G401.6 (cell line): ENCODE results near the gene LRRC46.

Experiments
- FAIRE-seq: peaks from 2 replicates; lab custom pipeline; 2012; peaks lifted over from hg19 to GRCh38; lab: Jason Lieb, UNC

Gene LRRC46, protein sequence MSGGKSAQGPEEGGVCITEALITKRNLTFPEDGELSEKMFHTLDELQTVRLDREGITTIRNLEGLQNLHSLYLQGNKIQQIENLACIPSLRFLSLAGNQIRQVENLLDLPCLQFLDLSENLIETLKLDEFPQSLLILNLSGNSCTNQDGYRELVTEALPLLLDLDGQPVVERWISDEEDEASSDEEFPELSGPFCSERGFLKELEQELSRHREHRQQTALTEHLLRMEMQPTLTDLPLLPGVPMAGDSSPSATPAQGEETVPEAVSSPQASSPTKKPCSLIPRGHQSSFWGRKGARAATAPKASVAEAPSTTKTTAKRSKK

GRCh38 chr17:47831003-47831933, at the start of gene LRRC46, which contains the start of gene MRPL10:
Gene LRRC46, plus strand, starts transcription at chr17:47831670. Its CDS starts 320 bp downstream, at chr17:47831990.
Gene MRPL10, minus strand, starts transcription at chr17:47831541. Its CDS starts 30 bp downstream, at chr17:47831511.
- peak; percentile 86 for FAIRE-seq

DNA sequence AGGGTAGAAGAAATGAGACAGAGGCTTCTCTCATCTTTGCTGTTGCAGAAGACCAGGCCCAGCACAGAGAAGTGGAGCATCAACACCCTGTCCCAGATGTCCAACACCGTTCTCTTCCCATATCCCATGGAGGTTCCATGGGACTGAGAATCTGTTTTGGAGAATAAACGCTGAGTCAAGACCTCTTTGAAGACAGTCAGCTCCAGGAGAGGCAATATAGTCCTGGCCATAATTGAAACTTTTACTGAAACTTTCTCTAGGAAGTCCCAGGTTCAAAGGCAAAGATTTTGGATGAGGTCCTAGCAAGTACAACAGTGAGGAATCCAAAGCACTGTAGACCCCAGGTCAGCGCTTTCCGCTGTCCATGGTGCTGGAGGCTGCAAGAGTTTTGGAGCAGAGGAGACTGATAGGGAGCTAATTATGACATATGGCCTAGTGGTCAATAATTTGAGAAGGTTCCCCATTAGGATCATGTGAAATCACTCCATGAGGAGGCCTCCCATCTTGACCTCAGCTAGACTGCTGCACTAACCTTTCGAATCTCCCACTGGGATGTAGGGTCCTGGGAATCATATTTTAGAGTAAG, 45.8 kb upstream of the LRRC46 start:
- FAIRE-seq = no peak

DNA sequence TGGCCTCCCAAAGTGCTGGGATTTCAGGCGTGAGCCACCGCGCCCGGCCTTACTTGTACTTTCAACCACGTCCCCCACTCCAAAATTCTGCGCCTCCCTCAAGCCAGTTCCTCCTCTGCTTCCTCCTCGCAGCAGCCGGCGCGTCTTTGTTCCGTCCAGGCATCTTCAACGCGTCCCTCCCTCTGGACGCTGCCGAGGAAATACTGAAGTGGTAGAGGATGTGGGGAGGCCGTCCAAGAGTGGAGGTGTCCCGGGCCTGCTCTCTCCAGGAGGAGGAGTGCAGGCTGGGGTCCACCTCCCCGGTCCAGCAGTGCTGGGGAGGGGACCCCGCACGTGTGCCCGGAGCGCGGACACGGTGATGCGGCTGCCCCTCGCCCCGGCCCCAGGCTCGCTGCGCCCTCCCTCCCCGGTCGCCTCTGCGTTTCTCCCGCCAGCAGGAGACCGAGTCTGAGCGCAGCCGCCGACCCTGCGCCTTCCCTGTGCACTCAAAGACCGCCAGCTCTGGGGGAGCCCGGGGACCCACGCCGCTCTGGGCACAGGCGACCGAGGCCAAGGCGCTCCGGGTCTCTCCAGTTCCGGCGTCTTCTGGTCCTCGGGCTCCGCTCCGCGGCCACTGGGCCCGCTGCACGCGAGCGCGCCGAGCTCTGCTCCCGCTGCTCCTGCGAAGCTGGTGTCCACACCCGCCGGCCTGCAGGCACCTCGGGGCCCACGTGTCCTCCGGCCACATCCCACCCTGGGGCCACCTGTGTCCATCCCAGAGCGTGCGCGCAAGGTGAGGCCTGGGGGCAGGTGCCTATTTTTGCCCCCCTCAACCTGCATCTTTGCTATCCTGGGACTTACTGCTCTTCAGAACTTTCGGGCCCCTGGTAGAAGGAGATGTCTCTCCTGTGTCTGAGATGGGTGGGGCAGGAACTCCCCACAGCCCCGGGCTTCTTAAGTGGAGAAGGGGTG, 41.6 kb upstream of the LRRC46 start:
- FAIRE-seq = no peak

DNA sequence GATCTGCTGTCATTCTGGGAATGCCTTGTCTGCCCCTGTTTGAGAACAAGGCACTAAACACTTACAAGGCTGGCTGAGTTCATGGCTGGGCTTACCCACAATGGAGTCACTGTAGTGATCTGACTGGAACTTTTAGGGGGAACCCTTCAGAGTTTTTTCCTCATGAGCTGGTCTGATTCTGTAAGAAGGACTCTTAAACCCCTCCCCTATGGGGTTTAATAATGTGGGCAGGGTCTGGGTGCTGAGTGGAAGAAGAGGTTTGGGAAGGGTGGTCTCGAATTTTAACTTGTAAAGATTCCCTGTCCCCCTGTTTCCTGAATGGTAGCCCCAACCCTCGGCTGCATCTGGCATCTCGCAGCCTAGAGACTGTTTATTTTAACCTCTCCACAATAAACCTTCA, 40.4 kb upstream of the LRRC46 start:
- no peak for FAIRE-seq

DNA sequence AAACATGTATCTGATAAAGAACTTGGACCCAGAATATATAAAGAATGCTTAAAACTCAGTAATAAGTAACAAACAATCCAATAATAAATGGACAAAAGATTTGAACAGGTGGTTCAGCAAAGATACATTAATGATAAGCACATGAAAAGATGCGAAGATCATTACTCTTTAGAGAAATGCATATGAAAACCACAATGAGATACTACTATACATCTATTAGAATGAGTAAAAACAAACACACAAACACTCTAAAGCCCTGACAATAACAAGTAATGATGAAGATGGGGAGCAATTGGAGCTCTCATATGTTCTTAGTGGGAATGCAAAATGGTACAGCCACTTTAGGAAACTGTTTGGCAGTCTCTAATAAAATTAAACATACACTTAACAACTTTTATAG, 39.0 kb upstream of the LRRC46 start:
- FAIRE-seq = no peak

- no peak for FAIRE-seq
Measured at GRCh38 chr17:47792979-47793378, 38.5 kb upstream of the LRRC46 start.

- no peak for FAIRE-seq
Measured at GRCh38 chr17:47797797-47798196, 33.7 kb upstream of the LRRC46 start.

DNA sequence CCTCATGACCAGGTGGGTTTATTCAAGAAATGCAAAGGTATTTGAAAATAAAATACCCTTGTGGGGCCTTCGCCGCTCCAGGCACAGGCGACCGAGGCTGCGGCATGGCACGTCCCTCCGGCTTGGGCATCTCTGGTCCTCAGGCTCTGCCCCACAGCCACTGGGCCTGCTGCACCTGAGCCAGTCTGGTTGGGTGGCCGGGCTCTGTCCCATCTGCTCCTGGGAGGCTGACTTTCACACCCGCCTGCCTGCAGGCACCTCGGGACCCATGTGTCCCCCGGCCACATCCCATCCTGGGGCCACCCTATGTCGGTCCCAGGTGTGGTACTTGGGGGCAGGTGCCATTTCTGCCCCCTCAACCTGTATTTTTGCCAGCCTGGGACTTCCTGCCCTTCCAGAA, 30.8 kb upstream of the LRRC46 start:
- FAIRE-seq = no peak

- FAIRE-seq = no peak
Measured at GRCh38 chr17:47801176-47801765, 30.2 kb upstream of the LRRC46 start.

GRCh38 chr17:47801906-47802305, 29.6 kb upstream of the LRRC46 start:
- no peak for FAIRE-seq

DNA sequence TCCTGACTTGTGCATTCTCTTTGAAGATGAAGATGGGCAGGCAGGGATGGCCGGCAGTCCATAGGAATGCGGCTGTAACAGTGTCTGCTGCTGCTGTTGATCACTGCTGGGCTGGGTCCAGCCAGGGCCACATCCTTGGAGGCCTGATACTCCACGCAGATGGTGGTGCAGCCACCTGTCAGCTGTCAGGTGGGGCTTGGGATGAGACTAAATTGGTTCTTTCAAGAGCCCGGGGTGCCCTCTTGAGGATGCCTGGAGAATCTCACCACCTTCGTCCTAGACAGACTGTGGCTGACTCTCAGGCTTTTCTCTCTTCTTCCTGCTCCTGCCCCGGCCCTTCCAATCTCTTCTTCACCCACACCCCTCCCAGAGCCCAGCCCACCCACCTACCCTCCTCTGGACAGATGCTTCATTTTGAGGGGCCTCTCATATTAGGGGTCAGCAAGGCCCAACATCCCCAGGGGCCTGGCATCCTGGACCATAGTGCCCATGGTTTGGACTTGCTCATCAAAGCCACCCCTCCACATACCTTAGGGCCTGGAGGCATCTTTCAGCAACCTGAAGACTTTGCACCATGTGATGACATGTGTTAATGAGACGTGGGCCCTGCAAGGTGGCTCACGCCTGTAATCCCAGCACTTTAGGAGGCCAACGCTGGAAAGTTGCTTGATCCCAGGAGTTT, 29.0 kb upstream of the LRRC46 start:
- FAIRE-seq = no peak

- FAIRE-seq = no peak
Measured at GRCh38 chr17:47803201-47803600, 28.3 kb upstream of the LRRC46 start.

GRCh38 chr17:47803751-47804150, 27.7 kb upstream of the LRRC46 start:
- no peak for FAIRE-seq

GRCh38 chr17:47804461-47804860, 27.0 kb upstream of the LRRC46 start:
- no peak for FAIRE-seq

DNA sequence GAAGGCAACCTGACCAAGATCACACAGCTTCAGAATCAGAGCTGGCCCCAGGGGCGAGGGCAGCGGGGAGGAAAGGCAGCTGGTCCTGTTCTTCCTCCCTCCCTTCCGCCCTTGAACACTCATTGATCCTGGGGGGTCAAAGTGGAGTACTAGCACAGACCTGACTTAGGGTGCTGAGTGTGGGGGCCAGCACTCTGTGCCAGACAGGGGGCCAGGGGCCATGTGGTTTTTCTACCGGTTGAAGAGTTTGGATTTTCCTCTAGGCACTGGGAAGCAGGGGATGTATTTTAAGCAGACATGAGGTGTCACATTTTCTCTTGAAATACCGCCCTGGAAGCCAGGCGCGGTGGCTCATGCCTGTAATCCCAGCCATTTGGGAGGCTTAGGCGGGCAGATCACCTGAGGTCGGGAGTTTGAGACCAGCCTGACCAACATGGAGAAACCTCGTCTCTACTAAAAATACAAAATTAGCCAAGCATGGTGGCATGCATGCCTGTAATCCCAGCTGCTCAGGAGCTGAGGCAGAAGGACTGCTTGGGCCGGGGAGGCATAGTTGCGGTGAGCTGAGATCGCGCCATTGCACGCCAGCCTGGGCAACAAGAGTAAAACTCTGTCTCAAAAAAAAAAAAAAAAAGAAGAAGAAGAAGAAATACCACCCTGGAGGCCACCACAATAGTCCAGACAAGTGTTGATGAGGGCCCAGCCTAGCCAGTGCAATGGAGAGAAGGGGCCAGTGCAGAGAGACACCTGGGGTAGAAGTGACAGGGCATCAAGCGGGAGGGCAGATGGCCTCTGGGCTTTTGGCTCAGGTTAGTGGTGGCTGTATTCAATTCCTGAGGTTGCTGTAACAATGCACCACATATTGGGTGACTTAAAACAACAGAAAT, 25.2 kb upstream of the LRRC46 start:
- no peak for FAIRE-seq

- no peak for FAIRE-seq
Measured at GRCh38 chr17:47806913-47807255, 24.6 kb upstream of the LRRC46 start.

- FAIRE-seq = no peak
Measured at GRCh38 chr17:47807421-47807820, 24.0 kb upstream of the LRRC46 start.

DNA sequence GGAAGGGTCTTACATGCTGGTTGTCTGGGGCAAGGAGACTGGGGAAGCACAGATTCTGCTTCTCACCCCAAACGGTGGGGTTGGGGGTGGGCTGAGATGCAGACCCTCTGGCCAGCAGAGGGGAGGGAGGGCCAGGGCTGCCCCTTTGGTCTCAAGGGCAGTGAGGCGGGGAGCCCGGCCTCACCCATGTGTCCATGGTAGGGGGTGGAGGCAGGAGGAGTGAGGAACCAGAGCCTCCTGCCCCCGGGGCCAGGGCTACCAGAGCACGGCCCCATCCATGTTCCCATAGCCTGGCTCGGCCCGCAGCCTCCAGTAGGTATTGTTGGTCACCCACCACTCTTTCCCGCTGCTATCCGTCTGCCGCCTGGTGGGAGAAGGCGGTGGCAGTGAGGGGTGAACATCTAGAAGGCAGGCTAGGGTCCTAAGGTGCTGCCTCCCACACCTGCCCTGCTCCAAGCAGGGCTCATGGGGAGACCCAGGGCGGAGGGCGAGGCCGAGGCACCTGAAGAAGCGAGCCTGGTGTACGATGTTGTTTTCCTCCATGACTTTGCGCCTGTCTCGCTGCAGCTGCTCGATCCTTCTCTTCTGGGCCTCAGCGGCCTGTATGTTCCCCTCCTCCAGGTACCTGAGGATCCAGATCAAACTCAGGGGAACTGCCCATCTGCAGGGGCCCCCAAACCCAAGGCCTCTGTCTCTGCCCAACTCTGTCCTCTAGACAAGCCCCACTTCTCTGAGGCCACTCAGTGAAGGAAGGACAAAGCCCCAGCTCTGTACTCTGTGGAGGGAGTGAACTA, 23.2 kb upstream of the LRRC46 start:
- FAIRE-seq = no peak
